ENCODE measurements around the gene PPP1R10. TPM values are rescaled to one million over a fixed set of nuclear protein-coding genes. Genes with fewer than 3 reads are reported as not detected.
A peak's percentile ranks its signal among the peaks of the same experiment; 100 is the strongest.

The PPP1R10 gene
- total and polyA plus RNA-seq, 7 donors, result 5.5 to 42.5 (median 27.1) TPM

GRCh38 chr6:30611856-30612194 is 5.2 kb downstream of the PPP1R10 start:
- H3K4me1 ChIP-seq, result peaks cover 42% of the 10 kb centered on the region
- intact Hi-C loops (cut with DNase I), result loop anchor here in 1 of 2 donors (5.0 kb wide), 1 partner anchor 35 kb away; no protein-coding TSS in a partner anchor
- 62 to 69% (median 65%) methylated on average over 2 of the region's 2 CpGs for WGBS, 3 donors

GRCh38 chr6:30611150-30611855 is 5.7 kb downstream of the PPP1R10 start:
- intact Hi-C loops (cut with DNase I), result loop anchor here in 1 of 2 donors (5.0 kb wide), 1 partner anchor 34 kb away; no protein-coding TSS in a partner anchor
- no peak for DNase-seq
- Histone ChIP-seq H3K4me1 (peaks cover 42% of the 10 kb centered on the region), H3K4me3 (no peak overlapping the region), H3K36me3 (ENCODE audit: insufficient read depth in 1 of 2, low read depth in 1 of 2) (peaks cover 8 to 42% of the 10 kb centered on the region in 2 donors), H3K27ac (peak overlapping the region; percentile 11), H3K9me3 (no peaks in the 10 kb centered on the region), H3K27me3 (ENCODE audit: insufficient read depth in 3 of 3, low read length in 2 of 3) (no peaks in the 10 kb centered on the region)
- TF ChIP-seq CTCF (IDR thresholded peaks at IDR 0.05), result no peak
- WGBS, 3 donors, result 69 to 77% (median 74%) methylated on average over 9 of the region's 9 CpGs
- ATAC-seq, result no peak

More at GRCh38 chr6:30611856-30612194, 5.2 kb downstream of the PPP1R10 start:
- Histone ChIP-seq H3K9me3 (no peaks in the 10 kb centered on the region), H3K27me3 (ENCODE audit: insufficient read depth in 3 of 3, low read length in 2 of 3) (no peaks in the 10 kb centered on the region), H3K4me3 (no peak overlapping the region), H3K36me3 (ENCODE audit: insufficient read depth in 1 of 2, low read depth in 1 of 2) (peaks cover 4 to 42% of the 10 kb centered on the region in 2 donors), H3K27ac (peak overlapping the region; percentile 99)
- ATAC-seq, result no peak
- no peak for DNase-seq
- TF ChIP-seq CTCF (IDR thresholded peaks at IDR 0.05), result no peak

GRCh38 chr6:30610065-30610464 is 7.0 kb downstream of the PPP1R10 start:
- no peaks in the 10 kb centered on the region for H3K27me3 ChIP-seq (ENCODE audit: insufficient read depth in 3 of 3, low read length in 2 of 3)
- no peak overlapping the region for H3K27ac ChIP-seq
- WGBS, 3 donors, result 75 to 79% (median 79%) methylated on average over 4 of the region's 4 CpGs
- no peak for ATAC-seq
- no peak for DNase-seq
- TF ChIP-seq CTCF (IDR thresholded peaks at IDR 0.05), result no peak
- peaks cover 14 to 47% of the 10 kb centered on the region in 2 donors for H3K36me3 ChIP-seq (ENCODE audit: insufficient read depth in 1 of 2, low read depth in 1 of 2)
- H3K9me3 ChIP-seq, result no peaks in the 10 kb centered on the region
- intact Hi-C loops (cut with DNase I), result loop anchor here in 1 of 2 donors (5.0 kb wide), 1 partner anchor 33 kb away; no protein-coding TSS in a partner anchor
- H3K4me1 ChIP-seq, result peaks cover 42% of the 10 kb centered on the region
- H3K4me3 ChIP-seq, result no peak overlapping the region

GRCh38 chr6:30603961-30604360 is 13.1 kb downstream of the PPP1R10 start:
- Histone ChIP-seq H3K36me3 (ENCODE audit: insufficient read depth in 1 of 2, low read depth in 1 of 2) (peaks cover 26 to 90% of the 10 kb centered on the region in 2 donors), H3K27me3 (ENCODE audit: insufficient read depth in 3 of 3, low read length in 2 of 3) (no peaks in the 10 kb centered on the region), H3K4me3 (no peak overlapping the region), H3K9me3 (no peaks in the 10 kb centered on the region), H3K4me1 (no peaks in the 10 kb centered on the region), H3K27ac (no peak overlapping the region)
- DNase-seq (no peak), ATAC-seq (no peak)
- 94 to 97% (median 94%) methylated on average over 13 of the region's 13 CpGs for WGBS, 3 donors
- no peak for TF ChIP-seq CTCF (IDR thresholded peaks at IDR 0.05)
- intact Hi-C loops (cut with DNase I), result loop anchor here in 1 of 2 donors (10.0 kb wide), 1 partner anchor 119 kb away; the partner anchor contains the start of gene HLA-E
